Epithelial cell of prostate (primary cell): ENCODE measurements around the gene NKIRAS1.

Experiments
- DNase-seq: peaks from one replicate; pipeline ENCODE4 v3.0.0-alpha.2; 2011; ENCODE audit warnings: low read depth, low spot score
- H3K27ac ChIP-seq: fragments of 450-650 bp; 2 replicates; pipeline ENCODE4 v1.5.1; 2017; ENCODE audit warnings: mild to moderate bottlenecking

NKIRAS1 gene

DNA sequence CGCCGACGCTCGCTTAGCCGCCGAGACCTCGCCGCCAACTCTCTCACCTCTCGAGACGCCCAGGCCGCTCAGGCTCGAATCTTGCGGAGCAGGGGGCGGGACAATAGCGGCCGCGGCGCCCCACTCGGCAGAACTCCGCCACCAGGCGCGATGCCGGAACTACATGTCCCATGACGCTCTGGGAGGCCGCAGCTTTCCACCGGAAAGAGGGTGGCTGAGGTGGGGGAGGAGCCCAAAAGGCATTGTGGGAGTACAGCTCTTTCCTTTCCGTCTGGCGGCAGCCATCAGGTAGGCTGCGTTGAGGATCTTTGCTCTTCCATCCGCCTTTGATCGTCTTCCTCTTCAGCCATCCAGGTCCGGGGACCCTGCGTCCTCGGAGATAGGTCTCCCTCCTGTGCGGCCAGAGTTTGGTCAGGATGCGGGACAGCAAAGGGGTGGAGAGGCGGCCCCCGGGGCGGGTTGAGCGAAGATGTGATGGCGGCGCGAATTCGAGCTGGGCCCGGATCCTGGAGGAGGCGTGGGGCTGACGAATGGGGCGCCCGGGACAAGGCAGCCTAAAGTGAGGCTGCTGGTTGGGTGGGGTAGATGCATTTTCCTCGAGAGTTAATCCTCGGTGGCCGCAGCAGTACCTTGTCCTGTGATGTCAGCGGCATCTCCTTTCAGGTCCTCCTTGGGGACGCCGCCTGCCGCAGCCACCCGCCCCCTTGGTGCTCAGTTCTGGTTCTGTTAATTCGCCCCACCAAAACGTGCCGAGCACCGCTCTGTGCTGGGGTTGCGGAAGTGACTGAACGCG lies at the start of gene NKIRAS1, which contains the start of gene RPL15:
TSS of gene NKIRAS1 (minus strand) at position 105 of the 793 bp plus-strand sequence. CDS start 6,086 bp downstream, outside the sequence.
TSS of gene RPL15 (plus strand) at position 247 of the 793 bp plus-strand sequence. CDS start 728 bp downstream, outside the sequence.
- DNase-seq = peak; percentile 80
- H3K27ac ChIP-seq = peak within 1 kb of the TSS; percentile 87

DNA sequence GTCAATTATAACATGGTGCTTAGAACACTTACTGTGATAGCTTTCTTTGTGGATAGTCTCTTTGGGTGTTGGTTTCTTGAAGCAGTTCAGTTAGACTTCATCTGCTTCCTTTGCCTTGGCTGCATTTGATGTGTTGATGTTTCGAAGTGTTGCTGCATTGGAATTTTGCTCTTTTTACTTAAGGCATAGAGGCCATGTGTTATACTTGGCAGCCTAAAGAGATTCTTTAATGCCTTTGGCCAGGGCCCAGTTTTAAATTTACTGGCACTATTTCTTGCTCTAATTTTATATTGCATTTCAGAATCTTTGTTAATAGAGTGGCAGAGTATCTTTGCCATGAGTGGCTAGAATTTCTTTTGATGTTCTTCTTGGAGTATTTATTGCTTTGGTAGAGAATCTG lies 49.5 kb upstream of the NKIRAS1 start:
- no peak for DNase-seq
- no peak overlapping the region for H3K27ac ChIP-seq

DNA sequence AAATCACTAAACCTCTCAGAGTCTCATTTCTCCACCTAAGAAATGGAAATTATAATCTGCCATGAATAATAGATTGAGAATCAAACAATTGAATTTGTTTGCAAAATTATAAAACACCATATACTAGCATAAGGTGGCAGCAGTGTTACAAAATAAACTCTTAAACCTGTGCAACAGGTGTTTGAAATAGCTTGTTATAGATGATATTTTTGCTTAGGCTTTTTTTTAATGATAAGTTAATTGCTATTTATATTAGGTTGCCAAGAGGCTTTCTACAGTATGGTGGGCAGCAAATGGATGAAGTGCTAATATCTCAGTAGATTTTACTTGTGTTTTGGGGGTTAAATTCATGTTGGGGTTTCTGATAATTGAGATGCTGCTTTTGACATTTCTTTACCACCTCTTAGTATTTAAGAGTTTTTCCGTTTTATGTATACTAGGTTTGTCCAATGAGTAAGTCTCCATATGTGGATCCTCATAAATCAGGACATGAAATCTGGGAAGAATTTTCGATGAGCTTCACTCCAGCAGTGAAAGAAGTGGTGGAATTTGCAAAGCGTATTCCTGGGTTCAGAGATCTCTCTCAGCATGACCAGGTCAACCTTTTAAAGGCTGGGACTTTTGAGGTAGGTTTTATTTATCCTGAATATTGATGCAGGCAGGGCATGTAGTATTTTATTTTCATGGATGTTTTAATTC lies 47.9 kb upstream of the NKIRAS1 start:
- H3K27ac ChIP-seq = no peak overlapping the region
- DNase-seq = no peak

DNA sequence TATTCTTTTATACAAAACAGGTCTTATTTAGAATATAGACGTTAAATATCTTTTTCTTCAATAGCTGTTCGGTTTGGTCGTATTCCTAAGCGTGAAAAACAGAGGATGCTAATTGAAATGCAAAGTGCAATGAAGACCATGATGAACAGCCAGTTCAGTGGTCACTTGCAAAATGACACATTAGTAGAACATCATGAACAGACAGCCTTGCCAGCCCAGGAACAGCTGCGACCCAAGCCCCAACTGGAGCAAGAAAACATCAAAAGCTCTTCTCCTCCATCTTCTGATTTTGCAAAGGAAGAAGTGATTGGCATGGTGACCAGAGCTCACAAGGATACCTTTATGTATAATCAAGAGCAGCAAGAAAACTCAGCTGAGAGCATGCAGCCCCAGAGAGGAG lies 45.1 kb upstream of the NKIRAS1 start:
- H3K27ac ChIP-seq = no peak overlapping the region
- no peak for DNase-seq

DNA sequence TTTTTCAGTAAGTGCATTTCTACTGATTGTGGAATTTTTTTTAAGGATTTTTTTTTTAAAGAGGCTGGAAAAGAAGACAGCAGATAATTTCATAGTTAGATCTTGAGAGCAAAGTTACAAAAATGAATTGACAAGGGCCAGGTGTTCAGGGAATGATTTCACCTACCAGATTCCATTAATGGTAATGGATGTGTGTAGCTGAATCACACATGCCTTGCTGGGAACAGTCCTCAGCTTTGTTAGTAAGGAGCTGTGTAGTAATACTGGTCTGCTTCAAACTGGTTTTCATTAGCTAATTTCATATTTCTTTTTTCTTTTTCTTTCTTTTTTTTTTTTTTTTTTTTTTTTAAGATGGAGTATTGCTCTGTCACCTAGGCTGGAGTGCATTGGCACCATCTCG lies 44.3 kb upstream of the NKIRAS1 start:
- peak overlapping the region; percentile 24 for H3K27ac ChIP-seq
- peak; percentile 52 for DNase-seq

DNA sequence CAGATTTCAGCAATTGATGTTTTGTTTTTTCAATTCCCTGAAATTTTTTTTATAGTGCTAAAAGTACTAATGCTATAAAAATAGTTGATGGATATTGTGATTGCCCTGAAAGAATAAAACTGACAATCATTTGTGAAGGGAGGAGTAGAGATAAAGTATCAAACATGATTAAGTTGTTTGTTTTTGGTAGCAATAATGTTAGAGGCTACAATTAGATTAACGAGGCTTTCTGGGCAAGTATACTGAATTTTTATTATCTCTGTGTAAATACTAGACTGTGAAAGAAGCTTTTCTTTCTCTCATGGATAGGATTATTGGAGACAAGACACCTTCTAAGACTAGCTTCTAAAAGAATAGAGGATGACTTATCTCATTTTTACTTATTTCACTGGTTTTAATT lies 43.9 kb upstream of the NKIRAS1 start:
- H3K27ac ChIP-seq = peak overlapping the region; percentile 24

DNA sequence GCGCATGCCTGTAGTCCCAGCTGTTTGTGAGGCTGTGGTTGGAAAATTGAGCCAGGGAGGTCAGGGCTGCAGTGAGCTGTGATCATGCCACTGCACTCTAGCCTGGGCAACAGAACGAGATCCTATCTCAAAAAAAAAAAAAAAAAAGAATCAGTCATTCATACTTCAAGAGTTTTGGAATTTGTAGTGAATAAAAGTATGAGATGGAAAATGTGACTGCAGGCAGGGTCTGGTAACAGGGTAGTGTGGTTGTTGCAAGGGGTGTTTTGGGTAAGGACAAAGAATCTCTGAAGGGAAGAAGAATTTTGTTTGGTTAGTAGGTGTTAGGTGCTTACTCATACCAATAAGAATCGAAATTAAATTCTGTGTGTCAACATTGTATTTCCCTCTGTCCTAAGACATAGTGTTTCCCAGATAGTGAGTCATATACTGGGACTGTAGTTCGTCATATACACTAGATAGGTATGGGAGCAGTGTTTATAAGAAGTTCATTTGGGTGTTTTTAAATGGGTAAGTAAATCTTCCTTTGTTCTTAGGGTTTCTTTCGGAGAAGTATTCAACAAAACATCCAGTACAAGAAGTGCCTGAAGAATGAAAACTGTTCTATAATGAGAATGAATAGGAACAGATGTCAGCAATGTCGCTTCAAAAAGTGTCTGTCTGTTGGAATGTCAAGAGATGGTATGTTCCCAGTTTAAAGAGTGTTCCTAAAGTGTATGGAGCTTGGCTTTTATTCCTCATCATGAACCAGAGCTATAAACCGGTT lies 42.5 kb upstream of the NKIRAS1 start:
- DNase-seq = peak; percentile 88
- H3K27ac ChIP-seq = peak overlapping the region; percentile 51

More for the DNA sequence above, 43.9 kb upstream of the NKIRAS1 start:
- no peak for DNase-seq

DNA sequence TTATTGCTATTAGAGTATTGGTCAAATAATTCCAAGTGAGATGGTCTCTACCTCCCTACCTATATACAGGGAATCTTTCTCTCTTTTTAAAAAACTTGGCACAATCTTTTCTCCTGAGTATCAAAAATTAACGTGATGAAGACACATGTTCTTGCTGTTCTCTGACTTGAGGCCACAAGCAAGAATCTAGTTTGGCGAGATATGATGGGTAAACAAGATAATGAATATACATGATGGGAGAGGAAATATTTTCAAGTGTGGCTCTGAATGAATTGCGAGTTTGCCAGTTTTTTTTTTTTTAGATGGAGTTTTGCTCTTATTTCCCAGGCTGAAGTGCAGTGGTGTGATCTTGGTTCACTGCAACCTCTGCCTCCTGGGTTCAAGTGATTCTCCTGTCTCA lies 39.9 kb upstream of the NKIRAS1 start:
- no peak for DNase-seq
- no peak overlapping the region for H3K27ac ChIP-seq

DNA sequence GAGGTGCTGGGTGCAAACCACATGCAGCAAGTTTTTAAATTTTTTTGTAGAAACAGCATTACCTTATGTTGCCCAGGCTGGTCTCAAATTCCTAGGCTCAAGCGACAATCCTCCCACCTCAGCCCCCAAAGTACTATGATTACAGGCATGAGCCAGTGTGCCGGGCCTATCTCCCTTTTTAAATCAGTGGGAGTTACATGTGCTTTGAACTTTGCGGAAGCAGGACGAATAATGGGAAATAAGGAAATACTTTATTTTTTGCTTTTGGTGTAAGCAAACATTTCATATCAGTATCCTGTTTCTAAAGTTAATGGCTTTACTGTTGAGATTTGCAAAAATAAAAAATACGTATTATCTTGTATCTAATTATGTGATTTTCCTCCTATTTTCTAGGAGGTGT lies 37.4 kb upstream of the NKIRAS1 start:
- DNase-seq = no peak
- H3K27ac ChIP-seq = no peak overlapping the region

DNA sequence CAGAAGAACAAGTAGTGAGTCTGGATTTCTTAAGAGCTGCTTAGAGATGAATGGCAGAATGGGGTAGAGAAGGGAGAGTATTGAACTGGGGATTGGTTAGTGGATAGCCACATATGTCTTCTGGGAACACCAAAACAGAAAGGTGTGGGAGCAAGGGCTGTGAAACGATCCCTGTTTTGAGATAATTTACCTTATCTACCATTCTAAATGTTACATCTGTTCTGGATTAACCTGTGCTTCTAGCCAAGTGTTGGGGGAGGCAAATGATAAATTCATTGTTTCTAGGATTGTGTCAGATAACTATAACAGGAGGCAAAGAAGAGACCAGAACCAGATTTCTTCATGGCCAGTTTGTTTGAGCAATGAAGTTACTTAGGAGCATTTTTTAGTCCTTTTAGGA lies 36.7 kb upstream of the NKIRAS1 start:
- DNase-seq = no peak
- H3K27ac ChIP-seq = no peak overlapping the region

DNA sequence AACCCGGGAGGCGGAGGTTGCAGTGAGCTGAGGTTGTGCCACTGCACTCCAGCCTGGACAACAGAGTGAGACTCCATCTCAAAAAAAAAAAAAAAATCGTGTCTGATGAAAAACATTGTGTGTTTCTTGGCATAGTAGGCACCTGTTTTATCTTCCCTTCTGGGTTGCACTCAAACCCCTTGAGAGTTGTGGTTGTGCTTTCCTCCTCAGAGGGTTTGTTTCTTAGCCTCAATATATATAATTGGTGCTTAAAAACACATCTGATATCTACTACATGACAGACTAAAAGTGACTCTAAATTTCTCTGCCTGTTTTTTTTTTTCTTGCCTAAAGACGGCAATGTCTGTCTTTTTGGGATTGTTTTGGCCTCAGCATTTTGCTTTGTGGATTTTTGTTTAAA lies 35.9 kb upstream of the NKIRAS1 start:
- no peak for DNase-seq
- no peak overlapping the region for H3K27ac ChIP-seq

DNA sequence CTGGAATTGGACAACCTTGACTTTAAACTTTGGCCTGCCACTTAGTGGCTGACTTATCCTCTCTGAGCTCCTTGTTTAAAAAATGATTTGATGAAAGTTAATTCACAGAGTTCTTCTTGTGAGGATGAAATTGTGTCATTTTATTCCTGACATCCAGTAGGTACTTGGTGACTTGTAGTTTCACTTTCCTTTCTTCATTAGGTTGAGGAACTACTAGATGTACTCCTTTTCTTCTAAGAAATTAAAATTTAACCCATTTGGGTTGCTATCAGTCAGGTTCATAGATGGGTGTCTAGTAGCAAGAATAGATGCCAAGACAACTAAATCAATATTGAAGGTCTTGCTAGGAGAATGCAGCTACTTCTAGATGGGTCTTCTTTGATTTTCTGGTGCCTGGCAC lies 33.5 kb upstream of the NKIRAS1 start:
- H3K27ac ChIP-seq = no peak overlapping the region

DNA sequence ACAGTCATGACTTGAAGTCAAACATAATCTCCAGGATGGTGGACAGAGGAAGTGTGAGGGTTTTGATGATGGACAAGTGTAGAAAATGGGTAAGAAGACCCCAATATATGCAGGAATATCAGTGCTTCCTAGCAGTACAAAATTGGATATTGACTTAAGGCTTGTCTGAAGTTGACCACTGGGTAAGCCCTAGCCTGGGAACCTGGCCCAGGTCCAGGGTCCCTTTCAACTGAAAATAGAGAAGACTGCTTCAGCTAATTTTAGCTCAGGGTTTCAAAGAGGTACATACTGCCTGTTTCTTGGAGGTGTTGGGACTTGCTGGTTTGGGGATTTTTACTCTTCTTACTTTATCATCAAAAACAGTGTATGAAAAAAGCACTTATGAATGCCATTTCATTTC lies 33.0 kb upstream of the NKIRAS1 start:
- H3K27ac ChIP-seq = no peak overlapping the region

More for the DNA sequence above, 33.5 kb upstream of the NKIRAS1 start:
- no peak for DNase-seq

DNA sequence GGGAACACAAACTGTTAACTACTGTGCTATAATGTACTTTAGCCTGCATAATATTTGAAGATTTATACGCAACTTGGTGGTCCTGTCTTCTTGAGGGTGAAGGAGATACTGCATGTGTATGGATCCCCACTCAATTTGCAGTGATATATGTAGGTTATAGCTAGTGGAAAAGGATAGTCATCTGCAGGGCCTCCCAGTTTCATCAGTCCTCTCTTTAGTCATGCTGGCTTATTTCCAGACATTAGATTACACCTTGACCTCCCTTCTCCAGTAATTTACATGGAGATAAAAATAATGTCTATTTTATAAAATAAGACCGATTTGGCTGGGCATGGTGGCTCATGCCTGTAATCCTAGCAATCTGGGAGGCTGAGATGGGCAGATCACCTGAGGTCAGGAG lies 32.0 kb upstream of the NKIRAS1 start:
- H3K27ac ChIP-seq = no peak overlapping the region
- DNase-seq = no peak

More for the DNA sequence above, 33.0 kb upstream of the NKIRAS1 start:
- no peak for DNase-seq

DNA sequence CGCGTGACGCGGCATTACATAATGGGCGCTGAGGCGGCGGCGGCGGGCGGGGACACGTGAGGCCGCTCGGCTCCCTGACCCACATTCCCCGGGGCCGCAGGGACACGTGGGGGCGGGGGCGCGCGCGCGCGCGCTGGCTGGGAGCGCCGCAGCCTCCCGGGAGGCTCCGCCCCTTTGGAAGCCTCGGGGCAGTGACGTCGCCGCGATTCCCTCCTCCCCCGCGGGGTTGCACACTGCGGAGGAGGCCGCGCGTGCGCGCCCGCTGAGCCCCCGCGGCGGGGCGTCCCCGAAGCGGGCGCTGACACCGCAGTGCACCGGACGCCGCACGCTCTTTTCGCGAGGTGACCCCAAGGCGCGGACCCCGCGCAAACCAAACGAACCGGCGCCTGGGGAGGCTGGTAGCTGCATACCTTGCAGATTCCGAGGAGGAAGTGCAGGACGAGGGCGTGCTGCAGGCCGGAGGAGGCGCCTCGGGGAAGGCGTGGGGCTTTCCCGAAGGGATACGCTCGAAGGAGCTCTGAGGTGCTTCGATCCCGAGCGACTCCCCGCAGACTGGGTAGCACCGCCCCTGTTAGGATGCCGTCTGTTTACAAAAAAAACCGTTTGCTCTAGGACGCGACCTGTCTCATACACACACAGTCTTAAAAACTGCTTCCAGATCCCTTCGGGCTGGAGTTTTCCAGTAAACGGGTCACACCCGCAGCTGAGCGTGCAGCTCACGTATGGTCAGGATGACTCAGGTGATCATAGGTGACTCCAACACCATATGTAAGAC lies 29.3 kb upstream of the NKIRAS1 start:
- no peak for DNase-seq
- peak overlapping the region; percentile 85 for H3K27ac ChIP-seq

DNA sequence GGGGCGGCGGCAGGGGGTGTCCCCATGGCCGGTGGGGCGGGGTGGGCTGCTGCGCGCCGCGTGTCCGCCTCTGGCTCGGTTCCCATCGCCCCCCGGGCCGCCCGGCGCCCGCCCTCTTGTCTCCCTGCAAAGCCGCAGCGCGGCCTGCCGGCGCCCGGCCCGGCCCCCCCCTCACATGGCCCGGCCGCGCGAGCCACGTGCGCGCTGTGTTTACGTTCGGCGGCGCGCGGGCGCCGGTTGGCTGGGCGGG lies 28.8 kb upstream of the NKIRAS1 start:
- DNase-seq = no peak
- peak overlapping the region; percentile 85 for H3K27ac ChIP-seq

DNA sequence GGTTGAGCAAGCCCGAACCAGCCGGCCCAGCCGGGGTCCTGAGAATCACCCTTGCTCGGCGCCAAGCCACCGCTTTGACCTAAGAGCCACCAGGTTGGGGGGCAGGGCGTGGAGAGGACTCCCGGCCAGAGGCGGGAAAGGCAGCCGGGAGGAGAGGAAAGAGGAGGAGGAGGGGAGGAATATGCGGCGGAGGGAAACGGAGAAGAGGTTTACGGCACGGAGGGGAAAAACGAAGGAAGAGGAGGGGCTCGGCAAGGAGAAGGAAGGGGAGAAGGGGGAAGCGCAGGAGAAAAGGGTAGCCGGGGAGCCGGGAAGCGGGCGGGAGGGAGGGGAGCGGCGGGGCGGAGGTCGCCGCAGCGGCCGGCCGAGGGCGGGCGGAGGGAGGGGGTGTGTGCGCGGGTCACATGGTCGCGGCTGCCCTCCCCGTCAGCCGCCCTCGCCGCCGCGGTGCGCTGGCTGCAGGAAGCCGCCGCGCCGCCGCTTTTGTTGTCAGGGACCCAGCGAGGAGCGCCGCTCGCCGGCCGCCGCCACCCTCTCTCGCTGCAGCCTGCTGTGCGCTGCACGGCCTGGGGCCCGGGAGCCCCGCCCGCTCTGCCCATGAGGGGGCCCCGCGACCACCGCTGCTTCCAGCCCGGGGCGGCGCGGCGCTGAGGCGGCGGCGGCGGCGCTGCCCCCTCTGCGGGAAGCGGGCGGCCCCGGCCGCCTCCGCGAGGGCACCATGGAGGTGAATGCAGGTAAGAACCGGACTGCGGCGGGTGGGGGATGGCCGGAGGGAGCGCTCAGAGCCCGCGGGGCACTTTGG lies 28.3 kb upstream of the NKIRAS1 start, which contains the start of gene NR1D2:
TSS of gene NR1D2 (plus strand) at position 426 of the 802 bp plus-strand sequence. CDS start at position 719, 293 bp downstream.
- DNase-seq = no peak
- H3K27ac ChIP-seq = peak within 1 kb of the TSS; percentile 85

DNA sequence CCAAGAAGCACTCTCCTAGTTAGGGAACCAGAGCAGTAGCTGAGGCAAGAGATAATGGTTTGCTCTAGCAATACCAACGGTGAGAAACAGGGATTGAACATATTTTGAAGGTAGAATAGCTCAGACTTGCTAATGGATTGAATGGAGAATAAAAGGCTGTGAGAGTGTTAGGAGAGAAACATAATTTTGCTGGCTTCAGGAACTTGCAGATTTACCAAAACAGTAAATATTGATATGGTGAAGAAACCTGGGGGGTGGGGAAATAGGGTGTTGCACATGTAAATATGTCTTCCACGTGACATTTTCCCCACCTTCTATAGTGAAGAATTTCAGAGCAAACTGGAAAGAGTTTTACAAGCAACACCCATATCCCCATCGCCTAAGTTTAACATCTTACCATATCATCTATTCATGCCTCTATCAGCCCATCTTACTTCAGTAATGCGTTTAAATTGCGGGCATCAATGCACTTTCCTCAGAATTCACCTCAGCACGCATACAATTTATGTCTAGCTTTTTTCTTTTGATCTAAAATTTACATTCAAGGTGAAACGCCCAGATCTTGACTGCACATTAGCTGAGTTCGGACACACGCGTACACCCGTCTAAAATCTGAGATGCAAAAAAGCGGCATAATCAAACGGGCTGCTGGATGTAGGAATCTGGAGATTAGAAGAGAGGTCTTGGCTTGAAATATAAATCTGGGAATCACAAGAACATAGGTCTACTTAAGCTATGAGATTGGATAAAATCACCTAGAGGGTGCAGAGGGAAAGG lies 27.4 kb upstream of the NKIRAS1 start:
- DNase-seq = no peak
- H3K27ac ChIP-seq = no peak overlapping the region

DNA sequence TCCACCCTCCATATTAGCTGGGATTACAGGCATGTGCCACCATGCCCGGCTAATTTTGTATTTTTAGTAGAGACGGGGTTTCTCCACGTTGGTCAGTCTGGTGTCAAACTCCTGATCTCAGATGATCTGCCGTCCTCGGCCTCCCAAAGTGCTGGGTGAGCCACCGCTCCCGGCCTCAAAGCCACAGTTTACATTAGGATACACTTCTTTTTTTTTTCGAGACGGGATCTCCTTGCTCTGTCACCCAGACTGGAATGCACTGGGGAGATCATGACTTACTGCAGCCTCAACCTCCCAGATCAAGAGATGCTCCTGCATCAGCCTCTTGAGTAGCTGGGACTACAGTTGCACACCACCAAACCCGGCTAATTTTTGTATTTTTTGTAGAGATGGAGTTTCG lies 25.8 kb upstream of the NKIRAS1 start:
- H3K27ac ChIP-seq = no peak overlapping the region
- no peak for DNase-seq
